HuH-7 (cell line): Measurements from ENCODE around the gene GPI.
A peak's percentile ranks its signal among the peaks of the same experiment; 100 is the strongest.

ENCODE experiments used
- DNase-seq: peaks from one replicate; pipeline ENCODE4 v3.0.0; 2011; ENCODE audit warnings: low spot score

Gene GPI

GRCh38 chr19:34341935-34342680, 22.9 kb upstream of the GPI start:
- DNase-seq, result no peak

GRCh38 chr19:34343751-34344150, 21.2 kb upstream of the GPI start:
- DNase-seq, result no peak

GRCh38 chr19:34345947-34346351, 19.0 kb upstream of the GPI start:
- DNase-seq, result peak; percentile 97

- DNase-seq, result no peak
These were observed 17.3 kb upstream of the GPI start for GRCh38 chr19:34347561-34348165.

- no peak for DNase-seq
These were observed 16.0 kb upstream of the GPI start for GRCh38 chr19:34348899-34349487.

- no peak for DNase-seq
These were observed 14.8 kb upstream of the GPI start for GRCh38 chr19:34350161-34350561.

- DNase-seq, result no peak
These were observed 13.6 kb upstream of the GPI start for GRCh38 chr19:34351382-34351826.

GRCh38 chr19:34353546-34353945, 11.4 kb upstream of the GPI start:
- DNase-seq, result no peak

- no peak for DNase-seq
These were observed 9.8 kb upstream of the GPI start for GRCh38 chr19:34355201-34355600.

GRCh38 chr19:34356875-34357274, 8.1 kb upstream of the GPI start:
- DNase-seq, result no peak

- no peak for DNase-seq
These were observed 7.6 kb upstream of the GPI start for GRCh38 chr19:34357431-34357830.

GRCh38 chr19:34359140-34359953, 5.6 kb upstream of the GPI start:
- peak; percentile 99 for DNase-seq

- no peak for DNase-seq
These were observed 5.1 kb upstream of the GPI start for GRCh38 chr19:34359954-34360315.

- DNase-seq, result no peak
These were observed 4.6 kb upstream of the GPI start for GRCh38 chr19:34360354-34360909.

- no peak for DNase-seq
These were observed 2.3 kb upstream of the GPI start for GRCh38 chr19:34362679-34363069.

GRCh38 chr19:34363094-34363493, 1.9 kb upstream of the GPI start:
- DNase-seq, result peak; percentile 29

GRCh38 chr19:34363930-34364329, 1.1 kb upstream of the GPI start:
- DNase-seq, result no peak

- DNase-seq, result no peak
These were observed 550 bp upstream of the GPI start for GRCh38 chr19:34364462-34364829.

GRCh38 chr19:34365463-34366401, 736 bp downstream of the GPI start:
- peak; percentile 54 for DNase-seq

- DNase-seq, result no peak
These were observed 2.0 kb downstream of the GPI start for GRCh38 chr19:34366738-34367623.
